Amygdala (tissue), 56 donors: Measurements from ENCODE around the gene ADGRE2.
"Not testable (repeated sequence)": the region's sequence is repeated elsewhere in the genome, so short reads cannot be mapped to it uniquely, and the experiment has no call there.

Source experiments
- DNase-seq, 56 donors: peaks; one replicate each; lab custom pipeline; 2025; lab: John Stamatoyannopoulos, UW

Gene ADGRE2

DNA sequence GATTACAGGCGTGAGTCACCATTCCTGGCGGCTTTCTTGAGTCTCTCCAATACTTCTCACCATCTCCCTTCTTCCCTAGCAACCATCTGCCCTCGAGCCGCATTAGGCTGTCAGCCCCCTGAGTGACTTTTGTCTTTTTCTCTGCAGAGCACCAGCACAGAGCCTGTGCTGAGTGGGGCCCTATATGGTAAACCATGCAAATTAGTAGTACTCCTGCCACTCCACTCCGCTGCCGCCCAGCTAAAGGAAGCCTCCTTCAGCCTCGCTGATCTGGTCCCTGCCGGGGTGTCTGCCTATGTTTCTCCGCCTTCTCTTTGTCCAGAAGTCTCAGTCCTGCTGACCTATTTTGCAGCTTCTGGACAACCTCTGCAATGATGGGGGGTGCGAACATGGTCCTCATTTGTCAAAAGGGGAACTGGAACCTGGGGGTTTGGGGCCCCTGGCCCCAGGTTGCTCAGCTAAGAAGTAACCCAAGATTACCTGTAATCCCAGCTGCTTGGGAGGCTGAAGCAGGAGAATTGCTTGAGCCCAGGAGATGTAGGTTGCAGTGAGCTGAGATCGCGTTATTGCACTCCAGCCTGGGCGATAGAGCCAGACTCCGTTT, 2.4 kb upstream of the ADGRE2 start:
- not testable (repeated sequence) for DNase-seq

DNA sequence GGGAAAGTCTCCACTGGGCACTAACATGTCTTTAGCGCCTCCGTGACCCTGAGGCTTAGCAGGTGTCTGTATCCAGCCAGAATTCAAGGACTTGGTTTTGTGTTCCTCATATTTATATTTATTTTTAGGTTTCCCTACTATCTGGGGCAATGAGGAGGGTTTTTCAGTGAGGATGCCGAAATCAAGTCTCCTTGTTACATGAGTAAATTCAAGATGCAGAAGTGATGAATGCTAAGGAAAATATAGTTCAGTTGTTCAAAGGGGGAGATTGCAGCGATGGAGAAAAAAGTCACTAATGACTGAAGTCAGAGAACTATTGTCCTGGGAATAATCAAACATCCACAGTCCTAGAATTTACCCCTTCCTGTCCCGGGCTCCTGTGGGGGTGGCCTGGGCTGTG, 791 bp upstream of the ADGRE2 start:
- DNase-seq, result no peak

DNA sequence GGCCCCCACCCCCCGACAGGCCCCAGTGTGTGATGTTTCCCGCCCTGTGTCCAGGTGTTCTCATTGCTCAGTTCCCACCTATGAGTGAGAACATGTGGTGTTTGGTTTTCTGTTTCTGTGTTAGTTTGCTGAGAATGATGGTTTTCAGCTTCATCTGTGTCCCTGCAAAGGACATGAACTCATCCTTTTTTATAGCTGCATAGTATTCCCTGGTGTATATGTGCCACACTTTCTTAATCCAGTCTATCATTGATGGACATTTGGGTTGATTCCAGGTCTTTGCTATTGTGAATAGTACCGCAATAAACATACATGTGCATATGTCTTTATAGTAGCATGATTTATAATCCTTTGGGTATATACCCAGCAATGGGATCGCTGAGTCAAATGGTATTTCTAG, 715 bp downstream of the ADGRE2 start:
- DNase-seq, result not testable (repeated sequence)

DNA sequence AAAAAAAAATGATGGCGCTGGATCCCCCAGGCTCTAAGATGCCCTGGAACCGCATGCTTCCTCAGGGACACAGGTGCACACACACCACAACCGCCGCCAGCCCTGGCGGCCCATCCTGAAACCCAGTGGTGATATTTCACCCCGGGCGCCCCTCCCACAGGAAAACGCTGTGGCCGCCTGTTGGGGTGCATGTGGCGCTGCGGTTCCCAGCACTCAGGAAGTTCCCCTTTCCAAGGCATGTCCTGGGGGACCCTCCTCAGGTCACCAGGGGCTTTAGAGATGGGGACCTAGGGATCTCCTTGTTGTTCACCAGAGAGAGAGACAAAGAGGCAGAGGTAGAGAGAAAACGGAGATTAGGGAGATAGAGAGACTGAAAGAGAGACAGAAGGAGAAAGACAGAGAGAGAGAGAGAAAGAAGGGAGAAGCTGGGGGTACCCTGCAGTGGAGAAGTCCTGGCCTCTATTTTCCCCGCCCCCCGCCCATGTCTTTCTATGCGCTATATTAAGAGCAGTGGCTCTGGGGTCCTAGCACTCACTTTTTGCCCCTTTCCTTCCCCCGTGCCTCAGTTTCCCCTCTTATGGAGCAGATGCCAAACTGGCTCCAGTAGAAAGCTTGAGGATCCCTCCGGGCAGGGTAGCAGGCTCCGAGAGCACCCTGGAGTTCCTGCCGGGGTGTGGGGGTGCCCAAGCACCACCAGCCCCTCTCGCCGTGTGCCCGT, 2.3 kb downstream of the ADGRE2 start:
- peak in 6 of 56 donors; percentile 2 to 31 (median 12) for DNase-seq

DNA sequence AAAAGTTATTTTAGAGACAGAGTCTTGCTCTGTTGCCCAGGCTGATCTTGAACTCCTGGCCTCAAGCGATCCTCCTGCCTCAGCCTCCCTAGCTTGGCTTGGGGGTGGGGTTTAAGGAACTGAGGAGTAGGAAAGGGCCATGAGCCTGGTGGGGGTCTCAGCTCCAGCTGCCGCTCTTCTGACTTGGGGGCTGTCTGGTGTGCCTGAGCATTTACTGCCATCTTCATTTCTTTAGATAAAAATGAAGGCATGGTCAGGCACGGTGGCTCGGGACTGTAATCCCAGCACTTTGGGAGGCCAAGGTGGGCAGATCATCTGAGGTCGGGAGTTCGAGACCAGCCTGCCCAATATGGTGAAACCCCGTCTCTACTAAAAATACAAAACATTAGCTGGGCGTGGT, 3.0 kb downstream of the ADGRE2 start:
- not testable (repeated sequence) for DNase-seq

DNA sequence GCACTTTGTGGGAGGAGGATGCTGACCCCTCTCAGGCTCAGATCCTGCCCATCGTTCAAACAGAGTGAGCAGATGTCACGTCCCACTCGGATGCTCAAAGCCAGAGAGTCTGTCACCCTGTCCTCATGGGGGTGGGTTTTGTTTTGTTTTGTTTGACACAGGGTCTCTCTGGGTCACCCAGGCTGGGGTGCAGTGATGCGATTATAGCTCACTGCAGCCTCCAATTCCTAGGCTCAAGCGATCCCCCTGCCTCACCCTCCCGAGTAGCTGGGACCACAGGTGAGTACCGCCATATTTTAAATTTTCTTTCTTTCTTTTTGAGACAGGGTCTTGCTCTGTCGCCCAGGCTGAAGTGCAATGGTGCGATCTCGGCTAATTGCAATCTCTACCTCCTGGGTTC, 4.0 kb downstream of the ADGRE2 start:
- no peak for DNase-seq

DNA sequence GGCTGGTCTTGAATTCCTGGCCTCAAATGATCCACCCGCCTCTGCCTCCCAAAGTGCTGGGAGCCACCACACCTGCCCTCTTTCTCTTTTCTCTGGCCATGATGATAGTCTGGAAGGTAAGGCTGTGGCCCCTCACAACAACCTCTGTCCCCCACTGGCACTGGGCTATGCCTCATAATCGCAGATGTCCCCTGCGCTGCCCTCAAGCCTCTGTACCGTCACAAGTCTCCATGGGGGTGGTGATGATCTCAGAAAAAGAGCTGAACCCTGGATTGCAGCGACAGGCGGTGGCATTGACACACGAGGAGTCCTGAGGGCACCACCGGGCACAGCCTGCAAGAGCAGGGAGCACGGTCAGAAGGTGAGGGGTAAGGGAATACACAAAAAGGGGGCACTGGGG, 4.6 kb downstream of the ADGRE2 start:
- DNase-seq, result not testable (repeated sequence)

DNA sequence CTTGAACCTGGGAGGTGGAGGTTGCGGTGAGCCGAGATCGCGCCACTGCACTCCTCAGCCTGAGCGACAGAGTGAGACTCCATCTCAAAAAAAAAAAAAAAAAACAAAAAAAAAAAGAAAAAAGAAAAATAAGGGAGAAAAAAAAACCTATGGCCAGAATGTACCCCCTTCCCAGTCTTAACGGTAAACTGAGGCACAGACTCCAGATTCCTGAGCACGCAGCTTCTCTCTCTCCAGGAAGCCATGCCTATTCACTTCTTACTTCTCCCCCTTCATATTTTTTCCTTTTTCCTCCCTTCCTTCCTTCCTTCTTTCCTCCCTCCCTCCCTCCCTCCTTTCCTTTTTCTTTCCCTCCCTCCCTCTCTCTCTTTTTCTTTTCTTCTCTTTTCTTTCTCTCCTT, 5.4 kb downstream of the ADGRE2 start:
- no peak for DNase-seq

DNA sequence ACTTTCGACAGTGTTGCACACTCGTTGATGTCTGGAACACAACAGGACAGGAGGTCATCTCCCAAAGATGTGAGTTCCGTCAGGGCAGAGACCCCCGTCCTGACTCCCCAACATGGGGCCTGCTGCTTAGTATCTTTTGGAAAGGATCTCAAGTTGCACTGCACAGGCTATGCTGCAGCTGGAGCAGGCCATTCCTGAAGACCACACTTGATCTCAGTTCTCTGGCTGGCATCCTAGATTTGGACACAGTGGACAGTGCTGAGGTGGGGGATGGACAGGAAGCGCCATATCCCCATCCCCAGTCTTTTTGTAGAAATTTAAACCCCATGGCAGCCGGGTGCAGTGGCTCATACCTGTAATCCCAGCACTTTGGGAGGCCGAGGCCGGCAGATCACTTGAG, 5.9 kb downstream of the ADGRE2 start:
- DNase-seq, result no peak

DNA sequence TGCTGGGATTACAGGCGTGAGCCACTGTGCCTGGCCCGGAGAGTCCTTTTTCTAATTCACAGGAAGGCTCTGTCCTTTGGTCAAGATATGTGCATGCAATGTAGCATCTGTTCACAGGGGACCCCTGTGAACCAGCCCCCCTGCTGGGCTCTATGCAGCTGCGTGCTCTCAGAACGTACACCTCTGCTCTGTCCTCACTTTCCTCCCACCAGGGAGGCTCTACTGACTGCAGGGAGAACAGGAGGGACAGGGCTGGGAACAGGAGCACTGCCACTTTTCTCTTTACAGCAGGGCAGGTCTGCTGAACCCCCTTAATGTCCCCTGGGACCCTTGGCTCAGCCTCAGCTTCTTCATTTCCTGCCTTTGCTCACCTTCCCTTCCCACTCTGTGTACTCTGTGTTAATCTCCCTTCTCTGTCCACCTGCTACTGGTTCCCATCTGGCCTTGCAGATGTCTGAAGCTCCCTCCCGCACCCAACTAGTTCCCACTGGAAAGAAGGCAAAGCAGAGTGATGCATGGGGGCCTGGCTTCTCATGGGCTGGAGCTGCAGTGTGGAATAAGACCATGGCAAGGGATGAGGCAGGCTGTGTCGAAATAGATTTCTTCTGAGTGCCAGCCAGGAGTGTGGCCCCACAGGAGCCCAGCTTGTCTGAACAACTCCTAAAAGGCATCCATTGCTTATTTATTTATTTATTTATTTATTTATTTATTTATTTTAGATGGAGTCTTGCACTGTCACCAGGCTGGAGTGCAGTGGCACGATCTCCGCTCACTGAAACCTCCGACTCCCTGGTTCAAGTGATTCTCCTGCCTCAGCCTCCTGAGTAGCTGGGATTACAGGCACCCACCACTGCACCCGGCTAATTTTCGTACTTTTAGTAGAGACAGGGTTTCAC, 7.2 kb downstream of the ADGRE2 start:
- DNase-seq, result no peak

DNA sequence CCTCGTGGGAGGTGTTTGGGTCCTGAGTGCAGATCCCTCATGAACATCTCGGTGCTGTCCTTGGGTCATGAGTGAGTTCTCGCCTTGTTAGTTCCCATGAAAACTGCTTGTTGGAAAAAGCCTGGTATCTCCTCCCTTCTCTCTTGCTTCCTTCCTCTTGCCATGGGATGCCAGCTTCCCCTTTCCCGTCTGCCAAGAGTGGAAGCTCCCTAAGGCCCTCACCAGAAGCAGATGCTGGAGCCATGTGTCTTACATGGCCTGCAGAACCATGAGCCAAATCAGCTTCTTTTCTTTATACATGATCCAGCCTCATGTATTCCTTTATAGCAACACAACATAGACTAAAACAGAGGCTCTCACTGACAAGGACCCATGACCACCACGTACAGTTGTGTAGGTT, 8.2 kb downstream of the ADGRE2 start:
- no peak for DNase-seq

DNA sequence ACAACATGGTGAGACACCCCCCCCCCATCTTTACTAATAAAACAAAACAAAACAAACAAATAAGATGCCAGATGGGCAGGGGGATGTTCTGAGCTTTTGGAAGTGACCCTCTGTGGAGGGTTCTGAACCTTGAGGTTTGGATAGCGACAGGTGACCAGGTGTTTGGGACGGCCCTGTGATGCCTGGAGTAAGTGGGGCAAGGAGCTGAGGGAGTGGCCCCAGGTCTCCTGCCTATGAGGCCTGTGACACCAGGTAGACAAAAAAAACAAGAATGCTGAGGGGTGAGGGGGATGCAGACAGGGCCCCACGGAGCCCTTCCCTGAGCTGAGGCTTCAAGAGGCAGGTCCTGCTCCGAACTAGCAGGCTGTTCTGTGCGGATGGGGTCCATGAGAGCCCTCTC, 9.2 kb downstream of the ADGRE2 start:
- no peak for DNase-seq

DNA sequence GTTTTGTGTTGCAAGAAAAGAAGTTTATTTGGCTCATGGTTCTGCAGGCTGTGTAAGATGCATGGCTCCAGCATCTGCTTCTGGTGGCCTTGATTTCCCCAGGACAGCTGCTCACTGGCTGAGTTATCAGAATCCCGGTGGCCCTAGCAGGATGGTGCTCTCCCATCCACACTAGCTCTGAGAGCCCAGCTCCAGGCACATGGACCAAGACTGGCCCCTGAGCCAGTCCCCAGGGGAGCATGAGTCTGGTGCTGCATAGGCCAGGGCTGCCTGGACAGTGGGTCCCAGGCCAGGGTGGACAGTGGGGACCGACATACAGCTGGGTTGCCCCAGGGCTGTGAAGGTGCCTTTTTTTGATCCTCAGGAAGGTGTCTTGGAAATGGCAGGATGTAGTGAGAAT, 10.4 kb downstream of the ADGRE2 start:
- DNase-seq, result no peak

DNA sequence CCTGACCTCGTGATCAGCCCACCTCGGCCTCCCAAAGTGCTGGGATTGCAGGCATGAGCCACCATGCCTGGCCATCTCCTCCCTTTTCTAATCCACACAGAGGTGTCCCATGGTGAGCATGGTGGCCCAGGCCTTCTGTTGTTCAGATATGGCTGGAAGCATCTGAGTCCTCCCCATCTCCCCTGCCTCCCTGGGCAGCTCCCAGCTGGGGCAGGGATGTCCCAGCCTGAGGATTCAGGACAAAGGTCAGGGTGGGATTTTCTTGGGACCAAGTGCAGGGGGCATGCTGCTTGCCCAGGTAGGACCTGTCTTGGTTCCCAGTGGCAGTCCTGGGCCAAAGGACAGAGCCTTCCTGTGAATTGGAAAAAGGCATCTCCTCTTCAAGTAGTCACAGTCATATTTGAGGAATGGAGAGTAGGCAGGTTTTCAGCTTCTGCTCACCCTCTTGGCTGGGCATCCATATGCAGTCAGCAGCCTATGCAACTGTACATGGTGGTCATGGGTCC, 10.8 kb downstream of the ADGRE2 start:
- no peak for DNase-seq

DNA sequence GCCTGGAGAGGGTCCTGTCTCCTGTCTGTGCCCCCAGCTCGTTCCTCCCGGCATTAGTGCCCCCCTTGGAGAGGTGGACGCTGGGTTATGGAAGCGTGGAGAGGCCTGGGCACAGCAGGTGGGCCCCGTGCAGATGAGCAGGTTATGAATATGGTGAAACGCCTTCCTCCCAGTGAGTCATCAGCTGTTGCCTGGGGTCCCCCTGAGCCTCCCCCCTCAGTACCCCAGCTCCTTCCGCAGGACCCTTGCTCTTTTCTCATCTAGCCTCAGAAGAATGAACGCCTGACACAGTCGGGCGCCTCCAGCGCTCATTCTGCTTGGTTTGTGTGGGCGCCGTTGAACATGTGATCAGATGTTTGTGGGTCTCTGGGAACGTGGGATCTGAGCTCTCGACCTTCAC, 12.5 kb downstream of the ADGRE2 start:
- DNase-seq, result not testable (repeated sequence)

DNA sequence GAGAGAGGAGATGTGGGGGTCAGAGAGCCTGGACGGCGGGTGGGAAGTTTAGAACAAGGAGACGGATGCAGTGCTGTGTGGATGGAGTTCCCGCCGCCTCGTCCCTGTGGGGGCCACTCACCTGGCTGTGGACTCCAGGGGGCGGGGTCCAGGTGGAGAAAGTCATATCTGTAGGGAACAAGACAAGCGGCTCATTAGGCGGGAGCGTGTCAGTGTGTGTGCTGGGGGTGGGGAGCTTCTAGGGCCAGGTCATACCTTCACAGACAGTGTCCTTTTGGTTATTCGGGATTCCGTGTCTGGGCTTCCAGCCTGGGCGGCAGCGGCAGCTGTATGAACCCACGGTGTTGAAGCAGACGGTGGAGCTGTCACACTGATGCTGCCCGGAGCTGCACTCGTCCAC, 13.0 kb downstream of the ADGRE2 start:
- DNase-seq, result not testable (repeated sequence)

DNA sequence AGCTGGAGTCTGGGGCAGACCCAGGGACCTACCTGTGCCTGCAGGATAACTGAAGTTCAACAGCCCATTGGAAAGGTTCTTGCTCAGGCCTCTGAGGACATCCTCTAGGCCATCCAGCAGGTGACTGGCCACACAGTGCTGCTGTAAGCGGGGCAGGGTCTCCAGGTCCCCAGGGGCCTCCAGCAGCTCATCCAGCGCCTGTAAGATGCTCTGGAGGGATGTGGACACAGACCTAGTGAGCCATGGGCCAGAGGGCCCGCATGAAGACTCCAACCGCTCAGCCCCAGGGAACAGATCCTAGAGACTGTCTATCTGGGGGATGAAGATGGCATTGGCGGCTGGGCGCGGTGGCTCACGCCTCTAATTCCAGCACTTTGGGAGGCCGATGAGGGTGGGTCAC, 14.0 kb downstream of the ADGRE2 start:
- no peak for DNase-seq

DNA sequence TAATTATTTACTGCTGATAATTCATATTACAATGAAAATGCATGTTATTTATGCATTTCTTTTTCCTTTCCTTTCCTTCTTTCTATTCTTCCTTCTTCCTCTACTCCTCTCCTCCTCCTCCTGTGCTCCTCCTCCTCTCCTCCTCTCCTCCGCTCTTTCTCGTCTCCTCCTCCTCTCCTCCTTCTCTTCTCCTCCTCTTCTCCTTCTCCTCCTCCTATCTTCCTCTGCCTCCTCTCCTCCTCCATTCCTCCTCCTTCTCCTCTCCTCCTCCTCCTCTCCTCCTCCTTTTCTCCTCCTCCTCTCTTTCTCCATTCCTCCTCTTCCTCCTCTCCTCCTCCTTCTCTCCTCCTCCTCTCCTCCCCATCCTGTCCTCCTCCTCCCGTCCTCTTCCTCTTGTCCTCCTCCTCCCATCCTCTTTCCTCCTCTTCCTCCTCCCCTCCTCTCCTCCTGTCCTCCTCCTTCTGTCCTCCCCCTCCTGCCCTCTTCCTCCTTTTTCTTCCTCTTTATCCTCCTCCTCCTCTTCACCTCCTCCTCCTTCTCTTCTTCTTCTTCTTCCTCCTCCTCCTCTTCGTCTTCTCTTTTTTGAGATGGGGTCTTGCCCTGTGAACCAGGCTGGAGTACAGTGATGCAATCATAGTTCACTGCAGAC, 14.7 kb downstream of the ADGRE2 start:
- no peak for DNase-seq

DNA sequence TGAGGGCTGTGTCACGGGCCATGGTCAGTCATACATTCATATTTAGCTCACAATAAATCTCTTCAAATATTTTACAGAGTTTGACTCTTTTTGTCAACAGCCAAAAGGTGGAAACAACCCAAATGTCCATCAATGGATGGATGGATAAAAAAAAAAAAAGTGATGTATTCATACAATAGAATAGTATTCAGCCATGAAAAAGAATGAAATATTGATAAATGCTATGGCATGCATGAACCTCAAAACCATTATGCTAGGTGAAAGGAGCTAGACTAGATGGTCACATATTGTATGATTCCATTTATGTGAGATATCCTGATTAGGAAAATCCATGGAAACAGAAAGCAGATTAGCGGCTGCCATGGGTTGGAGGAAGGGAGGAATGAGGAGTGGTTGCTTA, 16.2 kb downstream of the ADGRE2 start:
- no peak for DNase-seq

DNA sequence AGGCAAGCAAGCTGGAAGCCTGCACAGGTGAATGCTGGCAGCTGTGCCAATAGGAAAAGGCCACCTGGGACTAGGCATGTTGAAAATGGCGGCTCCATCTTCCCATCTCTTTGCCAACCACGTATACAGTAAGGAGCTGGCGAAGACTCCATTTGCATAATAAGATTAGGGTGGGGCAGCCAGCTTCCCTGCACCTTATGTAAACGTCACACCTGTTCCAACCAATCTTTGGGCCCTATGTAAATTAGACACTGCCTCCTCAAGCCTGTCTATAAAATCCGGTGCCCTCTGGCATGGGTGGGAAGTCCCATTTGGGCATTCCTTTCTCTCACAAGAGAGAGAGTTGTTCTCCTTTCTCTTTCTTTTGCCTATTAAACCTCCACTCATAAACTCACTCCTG, 16.8 kb downstream of the ADGRE2 start:
- DNase-seq, result no peak

DNA sequence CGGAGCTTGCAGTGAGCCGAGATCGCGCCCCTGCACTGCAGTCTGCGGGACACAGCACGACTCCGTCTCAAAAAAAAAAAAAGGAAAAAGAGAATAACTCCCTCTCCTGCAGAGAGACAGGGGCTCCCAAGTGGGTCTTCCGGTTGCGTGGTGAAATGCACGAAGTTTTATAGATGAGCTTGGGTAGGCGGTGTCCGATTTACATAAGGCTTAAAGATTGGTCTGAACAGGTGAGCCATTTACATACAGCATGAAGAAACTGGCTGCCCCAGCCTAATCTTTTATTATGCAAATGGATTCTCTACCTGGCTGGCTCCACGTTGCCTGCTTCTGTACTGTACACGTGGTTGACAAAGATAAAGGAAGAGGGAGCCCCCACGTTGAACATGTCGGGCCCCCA, 19.5 kb downstream of the ADGRE2 start:
- no peak for DNase-seq
